Testis (tissue), 2 donors: ENCODE data around the gene XK.

Experiments used
- POLR2A ChIP-seq: fragments of 450-650 bp; IDR thresholded peaks from one replicate; pipeline ENCODE4 v1.6.1; 2017; ENCODE audit warnings: antibody characterized with exemption, mild to moderate bottlenecking, moderate library complexity
- TF ChIP-seq, protein P1 (sequence below), 3 experiments: fragments of 450-650 bp in 2 of 3; fragments of 200-600 bp in 1 of 3; sonication (generic) in 1 of 3; IDR thresholded peaks; one replicate each; pipeline ENCODE4 v1.5.1; 2016 to 2019; ENCODE audit warnings: antibody characterized with exemption in 3 of 3, mild to moderate bottlenecking in 2 of 3, moderate library complexity in 1 of 3

DNA sequence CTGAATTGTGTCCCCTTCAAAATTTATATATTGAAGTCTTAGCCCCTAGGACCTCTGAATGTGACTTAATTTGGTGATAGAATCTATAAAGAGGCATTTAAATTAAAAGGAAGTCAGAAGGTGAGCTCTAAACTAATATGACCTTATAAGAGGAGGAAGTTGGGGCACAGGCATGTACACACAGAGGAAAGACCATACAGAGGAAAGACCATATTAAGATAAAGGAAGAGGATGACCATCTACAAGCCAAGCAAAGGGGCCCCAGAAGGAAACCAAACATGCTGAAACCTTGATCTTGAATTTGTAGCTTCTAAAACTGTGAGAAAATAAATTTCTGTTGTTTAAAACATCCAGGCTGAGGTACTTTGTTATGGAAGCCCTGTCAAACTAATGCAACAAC lies 67.3 kb downstream of the XK start:
- TF ChIP-seq, protein P1, sequence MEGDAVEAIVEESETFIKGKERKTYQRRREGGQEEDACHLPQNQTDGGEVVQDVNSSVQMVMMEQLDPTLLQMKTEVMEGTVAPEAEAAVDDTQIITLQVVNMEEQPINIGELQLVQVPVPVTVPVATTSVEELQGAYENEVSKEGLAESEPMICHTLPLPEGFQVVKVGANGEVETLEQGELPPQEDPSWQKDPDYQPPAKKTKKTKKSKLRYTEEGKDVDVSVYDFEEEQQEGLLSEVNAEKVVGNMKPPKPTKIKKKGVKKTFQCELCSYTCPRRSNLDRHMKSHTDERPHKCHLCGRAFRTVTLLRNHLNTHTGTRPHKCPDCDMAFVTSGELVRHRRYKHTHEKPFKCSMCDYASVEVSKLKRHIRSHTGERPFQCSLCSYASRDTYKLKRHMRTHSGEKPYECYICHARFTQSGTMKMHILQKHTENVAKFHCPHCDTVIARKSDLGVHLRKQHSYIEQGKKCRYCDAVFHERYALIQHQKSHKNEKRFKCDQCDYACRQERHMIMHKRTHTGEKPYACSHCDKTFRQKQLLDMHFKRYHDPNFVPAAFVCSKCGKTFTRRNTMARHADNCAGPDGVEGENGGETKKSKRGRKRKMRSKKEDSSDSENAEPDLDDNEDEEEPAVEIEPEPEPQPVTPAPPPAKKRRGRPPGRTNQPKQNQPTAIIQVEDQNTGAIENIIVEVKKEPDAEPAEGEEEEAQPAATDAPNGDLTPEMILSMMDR (IDR thresholded peaks at IDR 0.05) = no peak
- no peak for TF ChIP-seq POLR2A
